ENCODE data around the gene ARHGEF10L.

Gene ARHGEF10L

GRCh38 chr1:17640393-17640792 is 100.9 kb downstream of the ARHGEF10L start:
- DNase-seq: no peak

- no peak for DNase-seq
These were observed 101.5 kb downstream of the ARHGEF10L start for GRCh38 chr1:17640975-17641374.

- DNase-seq: no peak
These were observed 102.7 kb downstream of the ARHGEF10L start for GRCh38 chr1:17642169-17642568.

- no peak for DNase-seq
These were observed 103.4 kb downstream of the ARHGEF10L start for GRCh38 chr1:17642943-17643342.

GRCh38 chr1:17643861-17644703 is 104.6 kb downstream of the ARHGEF10L start:
- DNase-seq: no peak

- no peak for DNase-seq
These were observed 105.8 kb downstream of the ARHGEF10L start for GRCh38 chr1:17645068-17645911.

- DNase-seq: no peak
These were observed 107.2 kb downstream of the ARHGEF10L start for GRCh38 chr1:17646444-17647280.

GRCh38 chr1:17648457-17649145 is 109.1 kb downstream of the ARHGEF10L start:
- no peak for DNase-seq

GRCh38 chr1:17649371-17650106 is 110.0 kb downstream of the ARHGEF10L start:
- DNase-seq: no peak

- no peak for DNase-seq
These were observed 113.8 kb downstream of the ARHGEF10L start for GRCh38 chr1:17653276-17653675.

GRCh38 chr1:17653728-17654351 is 114.3 kb downstream of the ARHGEF10L start:
- DNase-seq: no peak

- DNase-seq: no peak
These were observed 115.0 kb downstream of the ARHGEF10L start for GRCh38 chr1:17654519-17654918.

- no peak for DNase-seq
These were observed 115.7 kb downstream of the ARHGEF10L start for GRCh38 chr1:17655169-17655568.

GRCh38 chr1:17655922-17656321 is 116.4 kb downstream of the ARHGEF10L start:
- no peak for DNase-seq

- no peak for DNase-seq
These were observed 117.9 kb downstream of the ARHGEF10L start for GRCh38 chr1:17657436-17657835.

GRCh38 chr1:17658837-17659236 is 119.3 kb downstream of the ARHGEF10L start:
- DNase-seq: no peak

- peak; percentile 38 for DNase-seq
These were observed 122.2 kb downstream of the ARHGEF10L start for GRCh38 chr1:17661546-17662157.

- no peak for DNase-seq
These were observed 122.8 kb downstream of the ARHGEF10L start for GRCh38 chr1:17662296-17662695.

GRCh38 chr1:17662786-17663185 is 123.3 kb downstream of the ARHGEF10L start:
- DNase-seq: no peak

- DNase-seq: no peak
These were observed 124.1 kb downstream of the ARHGEF10L start for GRCh38 chr1:17663646-17664045.

GRCh38 chr1:17664322-17664721 is 124.8 kb downstream of the ARHGEF10L start:
- DNase-seq: no peak
